Heart right ventricle (tissue), 16 donors: Measurements from ENCODE around the gene SLC7A11. TPM values are rescaled to one million over a fixed set of nuclear protein-coding genes. Genes with fewer than 3 reads are reported as not detected.

Source experiments
- ATAC-seq, 8 donors: fragments of 200-7000 bp; cut with Tn5 transposase; one replicate each; pipeline ENCODE4 v1.9.1; 2020; ENCODE audit warnings: mild to moderate bottlenecking in 8 of 8, moderate library complexity in 8 of 8, moderate number of reproducible peaks in 1 of 8
- DNase-seq, 2 donors: peaks; one replicate each; pipeline ENCODE4 v3.0.0-alpha.2; 2020
- H3K27ac ChIP-seq, 10 donors: fragments of 200-600 bp; sonication (generic) in 2 of 10; one replicate each; pipeline versions ENCODE4 v1.5.0 to v1.8.0; 2020 to 2022; ENCODE audit warnings: mild to moderate bottlenecking in 3 of 10
- H3K27me3 ChIP-seq, 7 donors: fragments of 200-600 bp; one replicate each; pipeline ENCODE4 v1.8.0; 2021 to 2022; ENCODE audit warnings: mild to moderate bottlenecking in 2 of 7
- H3K36me3 ChIP-seq, 9 donors: fragments of 200-600 bp; sonication (generic) in 1 of 9; one replicate each; pipeline versions ENCODE4 v1.5.0 to v1.8.0; 2020 to 2022; ENCODE audit warnings: mild to moderate bottlenecking in 2 of 9
- H3K4me1 ChIP-seq, 9 donors: fragments of 200-600 bp; sonication (generic) in 1 of 9; one replicate each; pipeline versions ENCODE4 v1.5.0 to v1.8.0; 2020 to 2022; ENCODE audit warnings: mild to moderate bottlenecking in 4 of 9
- H3K4me3 ChIP-seq, 10 donors: fragments of 200-600 bp; sonication (generic) in 2 of 10; one replicate each; pipeline versions ENCODE4 v1.5.0 to v1.8.0; 2020 to 2022; ENCODE audit warnings: mild to moderate bottlenecking in 7 of 10, moderate library complexity in 2 of 10
- H3K9me3 ChIP-seq, 11 donors: fragments of 200-600 bp in 10 of 11; sonication (generic) in 2 of 11; one replicate each; pipeline versions ENCODE4 v1.5.0 to v1.8.0; 2013 to 2022; ENCODE audit warnings: mild to moderate bottlenecking in 2 of 11, control low read depth in 1 of 11, moderate library complexity in 1 of 11
- WGBS, 2 donors: extraction: QIAGEN DNeasy Blood & Tissue Kit; methylation state at CpG; one replicate each; pipeline ENCODE4 v1.1.7; 2013; ENCODE audit warnings: inconsistent platforms in 1 of 2; 5-methylcytosine and 5-hydroxymethylcytosine counted together
- intact Hi-C, 10 donors: fragments of 100-400 bp; cut with DNase I; formaldehyde crosslinking; loops; one replicate each; pipeline versions ENCODE4 v1.11.1 to v1.14.2; 2022
- polyA plus RNA-seq, 2 donors: library from polyadenylated mRNA; stranded (reverse); fragments of 200-250 nt; gene quantifications; one replicate each; pipeline ENCODE4 v1.2.3, GENCODE V29; 2013
- total RNA-seq, 10 donors: library from RNA; stranded (reverse); fragmentation: NEBNext Ultra II Directional in 3 of 10; extraction: Animal tissue kit (Norgen Biotek cat#: 25700) in 3 of 10; gene quantifications; one replicate each; pipeline versions ENCODE4 v1.2.1 to v1.2.4, GENCODE V29; 2021 to 2023
- TF ChIP-seq, protein P1 (sequence below), 9 donors: fragments of 200-600 bp; sonication (generic) in 2 of 9; IDR thresholded peaks; one replicate each; pipeline versions ENCODE4 v1.5.0 to v1.8.0; 2021 to 2022; ENCODE audit warnings: antibody characterized with exemption in 9 of 9, mild to moderate bottlenecking in 5 of 9, moderate library complexity in 1 of 9
- donor health status: Arrhythmogenic right ventricular cardiomyopathy.
- donor health status: ischemic (EF 13 %, LVEDD 7.1; RV severe dilation, severe dysfunction).
- donor health status: healthy with polysubstance abuse.
- donor health status: DM: no; HTN: yes; CAD: no.
- donor health status: DM: no; HTN: no; CAD: no.
- donor health status: ischemic (EF 25% LVEDD 6.9; RV normal size, moderate dysfunction).
- donor health status: ischemic (EF 25% LVEDD 5.7; RV mildly dilated, moderate dysfunction).
- donor health status: healthy.
- donor health status: DM: yes; HTN: yes; CAD: no.
- donor health status: Ischemic cardiomyopathy.
- donor health status: ischemic (EF 35%, LVEDD 5.7; RV mildly dilated, moderate dysfunction).
- donor health status: nonischemic (EF 11% LVEDD 7.7; RV severe dilation, severe dysfunction).
- donor health status: DM: yes; HTN: yes; CAD: no.
- donor health status: PGD.
- donor health status: ischemic (EF 29% LVEDD 5.4; RV normal size, mild dysfunction).
- donor health status: nonischemic (EF 23%, LVEDD 6.1; RV moderate dilation, normal function).

Gene SLC7A11
- total and polyA plus RNA-seq, 12 donors = 0.05 to 1.2 (median 0.12) TPM

- Histone ChIP-seq H3K36me3 (no peaks in the 10 kb centered on the region), H3K4me3 (no peak overlapping the region), H3K9me3 (peaks cover 0 to 4% (median 0%) of the 10 kb centered on the region in 11 donors), H3K27ac (no peak overlapping the region), H3K27me3 (no peaks in the 10 kb centered on the region), H3K4me1 (peaks cover 0 to 5% (median 0%) of the 10 kb centered on the region in 9 donors)
- TF ChIP-seq, protein P1, sequence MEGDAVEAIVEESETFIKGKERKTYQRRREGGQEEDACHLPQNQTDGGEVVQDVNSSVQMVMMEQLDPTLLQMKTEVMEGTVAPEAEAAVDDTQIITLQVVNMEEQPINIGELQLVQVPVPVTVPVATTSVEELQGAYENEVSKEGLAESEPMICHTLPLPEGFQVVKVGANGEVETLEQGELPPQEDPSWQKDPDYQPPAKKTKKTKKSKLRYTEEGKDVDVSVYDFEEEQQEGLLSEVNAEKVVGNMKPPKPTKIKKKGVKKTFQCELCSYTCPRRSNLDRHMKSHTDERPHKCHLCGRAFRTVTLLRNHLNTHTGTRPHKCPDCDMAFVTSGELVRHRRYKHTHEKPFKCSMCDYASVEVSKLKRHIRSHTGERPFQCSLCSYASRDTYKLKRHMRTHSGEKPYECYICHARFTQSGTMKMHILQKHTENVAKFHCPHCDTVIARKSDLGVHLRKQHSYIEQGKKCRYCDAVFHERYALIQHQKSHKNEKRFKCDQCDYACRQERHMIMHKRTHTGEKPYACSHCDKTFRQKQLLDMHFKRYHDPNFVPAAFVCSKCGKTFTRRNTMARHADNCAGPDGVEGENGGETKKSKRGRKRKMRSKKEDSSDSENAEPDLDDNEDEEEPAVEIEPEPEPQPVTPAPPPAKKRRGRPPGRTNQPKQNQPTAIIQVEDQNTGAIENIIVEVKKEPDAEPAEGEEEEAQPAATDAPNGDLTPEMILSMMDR (IDR thresholded peaks at IDR 0.05) = no peak
- ATAC-seq = peak in 1 of 8 donors; percentile 45
- WGBS, 2 donors = 39 to 56% methylated on average over 1 of the region's 1 CpG
- DNase-seq = no peak
- intact Hi-C loops = no loop called here
Observed at GRCh38 chr4:138205531-138206233, 36.5 kb downstream of the SLC7A11 start.

DNA sequence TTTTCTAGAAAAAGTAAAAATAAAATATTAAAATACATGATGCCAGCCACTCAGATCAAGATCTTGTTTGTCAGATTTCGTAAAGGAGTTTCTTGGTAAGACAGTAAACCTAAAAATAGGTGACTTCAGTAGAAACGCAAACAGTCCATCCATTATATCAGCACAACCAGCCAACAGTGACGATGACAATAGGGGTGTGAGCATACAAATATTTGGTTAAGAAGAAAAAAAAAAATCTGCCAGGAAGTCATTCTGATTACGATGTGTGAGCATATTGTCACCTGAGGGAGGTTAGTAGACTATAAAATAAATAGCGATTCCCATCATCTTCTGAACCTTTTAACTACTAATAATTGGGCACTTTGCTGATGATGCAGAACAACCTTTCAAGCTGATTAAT is 37.6 kb downstream of the SLC7A11 start:
- Histone ChIP-seq H3K27me3 (no peaks in the 10 kb centered on the region), H3K27ac (no peak overlapping the region), H3K9me3 (no peaks in the 10 kb centered on the region), H3K4me3 (no peak overlapping the region), H3K4me1 (peaks cover 0 to 7% (median 0%) of the 10 kb centered on the region in 9 donors), H3K36me3 (no peaks in the 10 kb centered on the region)
- TF ChIP-seq, protein P1 (IDR thresholded peaks at IDR 0.05) = no peak
- WGBS, 2 donors = 81 to 84% methylated on average over 5 of the region's 5 CpGs
- ATAC-seq (no peak), DNase-seq (no peak)
- intact Hi-C loops = no loop called here

DNA sequence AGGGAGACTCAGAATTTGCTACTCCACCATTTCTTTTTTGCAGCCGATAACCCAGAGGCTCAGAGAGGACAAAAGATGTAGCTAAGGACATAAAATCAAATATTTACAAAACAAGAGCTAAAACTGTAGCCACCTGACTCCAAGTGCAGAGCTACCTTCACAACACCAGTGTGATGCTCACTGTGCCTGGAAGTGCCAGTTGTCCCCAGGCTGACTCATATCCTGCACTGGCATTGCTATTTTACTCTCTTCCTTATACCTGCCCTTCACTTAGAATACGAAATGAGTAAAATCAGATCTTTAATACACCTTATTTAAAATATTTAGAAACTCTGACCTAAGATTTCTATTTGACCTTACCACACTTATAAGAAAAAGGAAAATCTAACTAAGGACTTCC is 39.5 kb downstream of the SLC7A11 start:
- TF ChIP-seq, protein P1 (IDR thresholded peaks at IDR 0.05) = no peak
- DNase-seq (no peak), ATAC-seq (no peak)
- Histone ChIP-seq H3K36me3 (no peaks in the 10 kb centered on the region), H3K27me3 (no peaks in the 10 kb centered on the region), H3K9me3 (no peaks in the 10 kb centered on the region), H3K4me3 (no peak overlapping the region), H3K4me1 (peaks cover 0 to 11% (median 0%) of the 10 kb centered on the region in 9 donors), H3K27ac (no peak overlapping the region)
- intact Hi-C loops = no loop called here
- WGBS, 2 donors = 90 to 91% methylated on average over 2 of the region's 2 CpGs

DNA sequence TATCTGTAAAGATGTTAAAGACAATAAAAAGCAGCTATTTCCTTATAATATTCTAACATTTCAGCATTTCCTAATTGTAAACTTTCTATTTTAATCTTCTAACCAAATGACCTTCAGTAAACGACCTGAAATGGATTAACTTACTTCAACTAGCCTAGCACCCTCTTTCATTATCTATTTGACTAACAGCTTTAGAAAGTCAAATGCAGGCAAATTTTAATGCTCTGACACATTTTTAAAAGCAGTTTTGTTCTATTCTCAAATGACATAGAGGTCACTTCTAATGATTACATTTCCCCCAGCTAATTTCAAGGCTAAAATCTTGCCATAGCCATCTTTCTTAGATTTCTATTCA is 41.9 kb downstream of the SLC7A11 start:
- Histone ChIP-seq H3K4me3 (no peak overlapping the region), H3K27me3 (no peaks in the 10 kb centered on the region), H3K36me3 (no peaks in the 10 kb centered on the region), H3K9me3 (no peaks in the 10 kb centered on the region), H3K4me1 (peaks cover 0 to 7% (median 0%) of the 10 kb centered on the region in 9 donors), H3K27ac (peak overlapping the region in 2 of 10 donors; percentile 1 to 7)
- WGBS, 2 donors = 22 to 28% methylated on average over 1 of the region's 1 CpG
- DNase-seq (no peak), ATAC-seq (no peak)
- intact Hi-C loops = no loop called here
- TF ChIP-seq, protein P1 (IDR thresholded peaks at IDR 0.05) = no peak
